Astrocyte (in vitro differentiated cells and primary cell): ENCODE measurements around the gene HOMER1. TPM values are rescaled to one million over a fixed set of nuclear protein-coding genes. Genes with fewer than 3 reads are reported as not detected.

Source experiments
- DNase-seq: peaks from one replicate; pipeline ENCODE4 v3.0.0-alpha.2; 2010; ENCODE audit warnings: low read depth
- FAIRE-seq: peaks from 2 replicates; lab custom pipeline; 2011; peaks lifted over from hg19 to GRCh38; lab: Jason Lieb, UNC
- H2AFZ ChIP-seq: 2 replicates; pipeline ENCODE4 v1.6.0; 2012; ENCODE audit warnings: low read depth, low read length, inconsistent platforms
- H3K27ac ChIP-seq: 2 replicates; pipeline ENCODE4 v1.5.1; 2011; ENCODE audit warnings: low read depth, low read length, inconsistent platforms
- H3K27me3 ChIP-seq: 2 replicates; pipeline ENCODE4 v1.6.0; 2011; ENCODE audit warnings: low read length, inconsistent platforms; ENCODE audit not compliant: insufficient read depth
- H3K36me3 ChIP-seq: 2 replicates; pipeline ENCODE4 v1.5.1; 2011; ENCODE audit warnings: low read length, inconsistent platforms; ENCODE audit not compliant: insufficient read depth
- H3K4me1 ChIP-seq: 2 replicates; pipeline ENCODE4 v1.5.1; 2011; ENCODE audit warnings: low read length, inconsistent platforms; ENCODE audit not compliant: insufficient read depth
- H3K4me2 ChIP-seq: 2 replicates; pipeline ENCODE4 v1.6.0; 2012; ENCODE audit warnings: low read length, inconsistent platforms
- H3K4me3 ChIP-seq: 2 replicates; pipeline ENCODE4 v1.5.1; 2011; ENCODE audit warnings: low read depth, mild to moderate bottlenecking, low read length, inconsistent platforms; ENCODE audit not compliant: insufficient read depth
- H3K79me2 ChIP-seq: 2 replicates; pipeline ENCODE4 v1.6.0; 2012; ENCODE audit warnings: mild to moderate bottlenecking, low read length, inconsistent platforms; ENCODE audit not compliant: insufficient read depth
- H3K9ac ChIP-seq: 2 replicates; pipeline ENCODE4 v1.6.0; 2012; ENCODE audit warnings: mild to moderate bottlenecking, low read length, inconsistent platforms
- H3K9me3 ChIP-seq: 2 replicates; pipeline ENCODE4 v1.5.1; 2012; ENCODE audit warnings: low read depth, mild to moderate bottlenecking, low read length, inconsistent platforms; ENCODE audit not compliant: insufficient read depth
- H4K20me1 ChIP-seq: 2 replicates; pipeline ENCODE4 v1.6.0; 2012; ENCODE audit warnings: low read length, inconsistent platforms; ENCODE audit not compliant: insufficient read depth
- H3K27ac Mint-ChIP-seq: one replicate; pipeline ENCODE4 v1.8.0; 2021; ENCODE audit warnings: mild to moderate bottlenecking, mixed read lengths; ENCODE audit not compliant: unreplicated experiment
- H3K27me3 Mint-ChIP-seq: one replicate; pipeline ENCODE4 v1.8.0; 2021; ENCODE audit warnings: low read depth, mixed read lengths; ENCODE audit not compliant: unreplicated experiment
- H3K36me3 Mint-ChIP-seq: one replicate; pipeline ENCODE4 v1.8.0; 2021; ENCODE audit warnings: low read depth, mixed read lengths; ENCODE audit not compliant: unreplicated experiment
- H3K4me1 Mint-ChIP-seq: one replicate; pipeline ENCODE4 v1.8.0; 2021; ENCODE audit warnings: low read depth, mixed read lengths; ENCODE audit not compliant: unreplicated experiment
- H3K4me3 Mint-ChIP-seq: one replicate; pipeline ENCODE4 v1.8.0; 2021; ENCODE audit warnings: mild to moderate bottlenecking, moderate library complexity, mixed read lengths; ENCODE audit not compliant: unreplicated experiment
- H3K9me3 Mint-ChIP-seq: one replicate; pipeline ENCODE4 v1.8.0; 2021; ENCODE audit warnings: mild to moderate bottlenecking, mixed read lengths; ENCODE audit not compliant: unreplicated experiment
- EZH2 ChIP-seq: IDR thresholded peaks from 2 replicates; pipeline ENCODE4 v1.6.1; 2012; ENCODE audit warnings: mild to moderate bottlenecking, low read length, inconsistent platforms; ENCODE audit not compliant: insufficient read depth
- total RNA-seq: library from RNA; stranded (reverse); gene quantifications from 2 replicates; pipeline ENCODE4 v1.2.1, GENCODE V29; 2021
- TF ChIP-seq, protein P1 (sequence below): IDR thresholded peaks from 2 replicates; pipeline ENCODE4 v1.5.1; 2011; ENCODE audit warnings: low read depth, mild to moderate bottlenecking, inconsistent platforms, low read length, moderate library complexity; ENCODE audit not compliant: insufficient read depth

HOMER1 gene
- total RNA-seq, 1 donor from 2014 or later, result 26.9 TPM

DNA sequence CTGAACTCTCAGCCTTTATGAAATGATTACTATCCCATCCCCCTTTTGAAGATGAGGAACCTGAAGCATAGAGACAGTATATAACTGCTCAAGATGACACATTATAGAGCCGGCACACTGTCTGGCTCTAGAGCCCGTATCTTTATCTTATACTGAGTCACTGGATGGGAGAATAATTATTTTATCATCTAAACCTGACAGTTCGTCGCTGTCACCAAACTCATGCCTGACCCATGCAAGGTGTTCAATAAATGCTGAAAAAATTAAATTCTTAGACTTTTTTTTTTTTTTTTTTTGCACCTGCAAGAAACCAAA, 38.8 kb downstream of the HOMER1 start:
- H3K27ac ChIP-seq, result no peak overlapping the region
- H3K27me3 ChIP-seq, result no peaks in the 10 kb centered on the region
- peaks cover 2% of the 10 kb centered on the region for H3K4me1 Mint-ChIP-seq
- H3K27ac Mint-ChIP-seq, result no peak overlapping the region
- H2AFZ ChIP-seq, result no peak overlapping the region
- no peak overlapping the region for H3K9ac ChIP-seq
- no peak for TF ChIP-seq EZH2
- TF ChIP-seq, protein P1, sequence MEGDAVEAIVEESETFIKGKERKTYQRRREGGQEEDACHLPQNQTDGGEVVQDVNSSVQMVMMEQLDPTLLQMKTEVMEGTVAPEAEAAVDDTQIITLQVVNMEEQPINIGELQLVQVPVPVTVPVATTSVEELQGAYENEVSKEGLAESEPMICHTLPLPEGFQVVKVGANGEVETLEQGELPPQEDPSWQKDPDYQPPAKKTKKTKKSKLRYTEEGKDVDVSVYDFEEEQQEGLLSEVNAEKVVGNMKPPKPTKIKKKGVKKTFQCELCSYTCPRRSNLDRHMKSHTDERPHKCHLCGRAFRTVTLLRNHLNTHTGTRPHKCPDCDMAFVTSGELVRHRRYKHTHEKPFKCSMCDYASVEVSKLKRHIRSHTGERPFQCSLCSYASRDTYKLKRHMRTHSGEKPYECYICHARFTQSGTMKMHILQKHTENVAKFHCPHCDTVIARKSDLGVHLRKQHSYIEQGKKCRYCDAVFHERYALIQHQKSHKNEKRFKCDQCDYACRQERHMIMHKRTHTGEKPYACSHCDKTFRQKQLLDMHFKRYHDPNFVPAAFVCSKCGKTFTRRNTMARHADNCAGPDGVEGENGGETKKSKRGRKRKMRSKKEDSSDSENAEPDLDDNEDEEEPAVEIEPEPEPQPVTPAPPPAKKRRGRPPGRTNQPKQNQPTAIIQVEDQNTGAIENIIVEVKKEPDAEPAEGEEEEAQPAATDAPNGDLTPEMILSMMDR, result no peak
- H3K9me3 ChIP-seq, result no peaks in the 10 kb centered on the region
- no peaks in the 10 kb centered on the region for H3K27me3 Mint-ChIP-seq
- no peak for FAIRE-seq
- no peak for DNase-seq
- no peaks in the 10 kb centered on the region for H3K4me1 ChIP-seq
- no peaks in the 10 kb centered on the region for H3K36me3 Mint-ChIP-seq
- H3K4me3 Mint-ChIP-seq, result no peak overlapping the region
- no peaks in the 10 kb centered on the region for H3K36me3 ChIP-seq
- H3K4me2 ChIP-seq, result no peak overlapping the region
- H3K4me3 ChIP-seq, result no peak overlapping the region
- H3K79me2 ChIP-seq, result peaks cover 10% of the 10 kb centered on the region
- H3K9me3 Mint-ChIP-seq, result no peaks in the 10 kb centered on the region
- peaks cover 14% of the 10 kb centered on the region for H4K20me1 ChIP-seq

DNA sequence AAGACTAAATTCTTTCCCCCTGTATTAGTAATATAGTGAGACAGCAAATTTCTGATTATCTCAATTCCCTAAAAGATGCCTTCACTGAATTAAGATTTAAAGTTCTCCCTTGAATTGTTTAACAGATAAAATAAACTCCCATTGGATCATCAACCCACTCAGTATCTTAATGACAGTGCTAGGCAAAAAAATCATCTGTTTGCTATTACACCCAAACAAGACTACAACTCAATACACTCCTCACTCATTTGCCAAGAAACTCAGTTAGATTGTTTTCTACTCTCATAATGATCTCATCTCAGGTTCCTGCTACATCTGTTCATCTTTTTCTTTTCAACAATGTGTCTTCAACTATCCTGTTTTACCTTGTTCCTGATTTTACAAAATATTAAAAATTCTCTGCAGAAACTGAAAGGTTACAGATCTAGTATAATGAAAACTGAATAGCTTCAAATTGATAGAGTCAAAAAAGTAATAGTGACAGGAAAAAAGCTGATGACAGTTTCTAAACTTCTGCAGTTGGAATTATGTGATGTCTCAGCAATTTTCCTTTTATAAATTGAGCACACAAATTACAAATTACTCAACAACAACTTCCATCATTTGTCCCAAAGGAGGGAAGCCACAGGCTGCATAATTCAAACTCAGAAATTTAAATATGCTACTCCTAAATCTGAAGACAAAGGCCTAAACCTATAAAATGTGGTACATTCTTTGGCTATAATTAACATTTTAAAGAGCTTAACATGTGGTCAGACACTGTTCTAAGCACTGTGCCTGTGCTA, 39.4 kb downstream of the HOMER1 start:
- Histone ChIP-seq H3K27ac (no peak overlapping the region), H3K4me2 (no peak overlapping the region)
- peak; percentile 37 for FAIRE-seq

DNA sequence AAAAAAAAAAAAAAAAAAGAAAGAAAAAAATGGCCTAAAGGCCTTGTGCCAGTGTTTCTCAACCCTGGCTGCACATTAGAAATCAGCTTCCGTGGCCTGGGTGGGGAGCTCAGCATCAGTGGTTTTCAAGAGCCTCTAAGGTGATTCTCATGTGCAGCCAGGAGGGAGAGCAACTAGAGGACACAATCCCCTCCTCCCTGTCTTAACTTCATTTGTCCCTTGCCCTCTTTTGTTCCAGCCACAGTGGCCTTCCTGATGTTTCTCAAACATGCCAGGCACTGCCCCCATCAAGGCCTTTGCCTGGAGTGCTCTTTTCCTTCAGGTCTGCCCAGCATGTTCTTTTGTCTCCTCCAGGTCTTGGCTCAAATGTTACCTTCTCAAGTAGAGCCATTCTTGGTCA, 42.4 kb downstream of the HOMER1 start:
- Mint-ChIP-seq H3K27ac (no peak overlapping the region), H3K9me3 (no peaks in the 10 kb centered on the region), H3K4me1 (peaks cover 2% of the 10 kb centered on the region), H3K4me3 (no peak overlapping the region), H3K27me3 (no peaks in the 10 kb centered on the region), H3K36me3 (no peaks in the 10 kb centered on the region)
- Histone ChIP-seq H3K79me2 (peaks cover 7% of the 10 kb centered on the region), H3K4me2 (no peak overlapping the region), H3K4me1 (no peaks in the 10 kb centered on the region), H3K27ac (no peak overlapping the region), H3K9ac (no peak overlapping the region), H3K27me3 (no peaks in the 10 kb centered on the region), H4K20me1 (peaks cover 11% of the 10 kb centered on the region), H3K9me3 (no peaks in the 10 kb centered on the region), H3K36me3 (no peaks in the 10 kb centered on the region), H2AFZ (no peak overlapping the region), H3K4me3 (no peak overlapping the region)
- FAIRE-seq, result no peak
- no peak for DNase-seq
- TF ChIP-seq, protein P1, result no peak
- no peak for TF ChIP-seq EZH2

More for the DNA sequence above, 39.4 kb downstream of the HOMER1 start:
- no peak overlapping the region for H2AFZ ChIP-seq
- H3K27me3 ChIP-seq, result no peaks in the 10 kb centered on the region
- H4K20me1 ChIP-seq, result peaks cover 14% of the 10 kb centered on the region
- H3K36me3 ChIP-seq, result no peaks in the 10 kb centered on the region
- peaks cover 10% of the 10 kb centered on the region for H3K79me2 ChIP-seq
- Mint-ChIP-seq H3K27me3 (no peaks in the 10 kb centered on the region), H3K36me3 (no peaks in the 10 kb centered on the region), H3K4me1 (peaks cover 2% of the 10 kb centered on the region), H3K9me3 (no peaks in the 10 kb centered on the region), H3K4me3 (no peak overlapping the region), H3K27ac (no peak overlapping the region)
- TF ChIP-seq EZH2, result no peak
- TF ChIP-seq, protein P1, result no peak
- H3K9me3 ChIP-seq, result no peaks in the 10 kb centered on the region
- H3K4me1 ChIP-seq, result no peaks in the 10 kb centered on the region
- H3K9ac ChIP-seq, result no peak overlapping the region
- H3K4me3 ChIP-seq, result no peak overlapping the region
- no peak for DNase-seq
